OCI-LY7 (cell line): ENCODE results near the gene CADM2. TPM values are rescaled to one million over a fixed set of nuclear protein-coding genes. Genes with fewer than 3 reads are reported as not detected.

Source experiments
- BruUV-seq: library from RNA; stranded (reverse); fragments of 400-500 nt; replicated peaks from 2 replicates; lab custom pipeline; 2021; lab: Mats Ljungman, UMichigan
- CTCF ChIA-PET: fragments of 300-600 bp; sonication (Branson Sonifier 250); formaldehyde crosslinking; loops from one replicate; lab custom pipeline; 2022; ENCODE audit warnings: antibody characterized with exemption; ENCODE audit not compliant: unreplicated experiment; lab: Charles Lee
- POLR2A ChIA-PET: fragments of 300-600 bp; sonication (Branson Sonifier 250); formaldehyde crosslinking; loops from one replicate; lab custom pipeline; 2022; ENCODE audit warnings: antibody characterized with exemption; lab: Charles Lee
- DNase-seq: peaks from one replicate; pipeline ENCODE4 v3.0.0-alpha.2; 2015; ENCODE audit warnings: low spot score
- H2AFZ ChIP-seq: fragments of 200-600 bp; sonication (generic), shearing (Covaris generic); 2 replicates; pipeline ENCODE4 v1.6.1; 2014; ENCODE audit warnings: mild to moderate bottlenecking, antibody characterized with exemption, low read length, moderate library complexity
- H3K27ac ChIP-seq: fragments of 200-600 bp; sonication (generic); 2 replicates; pipeline ENCODE4 v1.5.1; 2014; ENCODE audit warnings: mixed run types, low read depth, mild to moderate bottlenecking, moderate library complexity, low read length, inconsistent platforms; ENCODE audit not compliant: poor library complexity, severe bottlenecking
- H3K36me3 ChIP-seq: fragments of 200-600 bp; sonication (generic); 2 replicates; pipeline ENCODE4 v1.6.1; 2014; ENCODE audit warnings: mild to moderate bottlenecking, antibody characterized with exemption, low read length, moderate library complexity, mixed read lengths; ENCODE audit not compliant: insufficient read depth
- H3K4me1 ChIP-seq: fragments of 200-600 bp; sonication (generic); 2 replicates; pipeline ENCODE4 v1.5.1; 2014; ENCODE audit warnings: mild to moderate bottlenecking, low read length; ENCODE audit not compliant: insufficient read depth, poor library complexity, severe bottlenecking
- H3K4me2 ChIP-seq: fragments of 200-600 bp; sonication (generic); 2 replicates; pipeline ENCODE4 v1.6.1; 2014; ENCODE audit warnings: mild to moderate bottlenecking, low read length
- H3K4me3 ChIP-seq: fragments of 200-600 bp; sonication (generic); 2 replicates; pipeline ENCODE4 v1.5.1; 2014; ENCODE audit warnings: mild to moderate bottlenecking, low read depth, low read length; ENCODE audit not compliant: poor library complexity, severe bottlenecking
- H3K79me2 ChIP-seq: fragments of 200-600 bp; sonication (generic); 2 replicates; pipeline ENCODE4 v1.6.1; 2016; ENCODE audit warnings: low read depth, mild to moderate bottlenecking, low read length, moderate library complexity, mixed read lengths; ENCODE audit not compliant: insufficient read depth
- H3K9me2 ChIP-seq: fragments of 200-600 bp; sonication (generic); 2 replicates; pipeline ENCODE4 v1.6.1; 2016; ENCODE audit warnings: mild to moderate bottlenecking, low read length, mixed read lengths; ENCODE audit not compliant: insufficient read depth
- H3K9me3 ChIP-seq: fragments of 200-600 bp; sonication (generic); 2 replicates; pipeline ENCODE4 v1.6.1; 2014; ENCODE audit warnings: mild to moderate bottlenecking, mixed run types, low read length, mixed read lengths
- H4K20me1 ChIP-seq: fragments of 200-600 bp; sonication (generic); 2 replicates; pipeline ENCODE4 v1.6.1; 2014; ENCODE audit warnings: mild to moderate bottlenecking, antibody characterized with exemption, low read length, moderate library complexity, mixed read lengths; ENCODE audit not compliant: insufficient read depth
- CTCF ChIP-seq: fragments of 200-600 bp; sonication (generic); conservative IDR thresholded peaks from 2 replicates; pipeline ENCODE4 v1.5.1; 2014; ENCODE audit warnings: mild to moderate bottlenecking, antibody characterized with exemption, low read length, moderate library complexity, mixed read lengths
- EZH2phosphoT487 ChIP-seq: fragments of 200-600 bp; sonication (generic); IDR thresholded peaks from 2 replicates; pipeline ENCODE4 v1.6.1; 2018; ENCODE audit warnings: low read depth, borderline replicate concordance, mild to moderate bottlenecking, mixed run types, antibody characterized with exemption, low read length, moderate library complexity, mixed read lengths
- intact Hi-C: fragments of 100-400 bp; cut with micrococcal nuclease; formaldehyde crosslinking; loops from one replicate; pipeline ENCODE4 v1.10.0; 2022; ENCODE audit not compliant: unreplicated experiment
- total RNA-seq, 2 experiments: library from RNA; depleted of rRNA in 1 of 2; stranded (reverse); fragments of >200 nt in 1 of 2; shearing (Covaris generic) in 1 of 2; gene quantifications; 2 replicates each; pipeline ENCODE4 v1.2.3, GENCODE V29; 2014 to 2022

Gene CADM2
- total RNA-seq, 2 experiments from 2014 or later = not detected

GRCh38 chr3:85740561-85740960 is 781.8 kb downstream of the CADM2 start:
- Histone ChIP-seq H3K27ac (no peak overlapping the region), H4K20me1 (no peaks in the 10 kb centered on the region), H3K9me2 (no peaks in the 10 kb centered on the region), H3K36me3 (no peaks in the 10 kb centered on the region), H3K4me1 (no peaks in the 10 kb centered on the region), H3K4me2 (no peak overlapping the region), H2AFZ (no peak overlapping the region), H3K9me3 (no peaks in the 10 kb centered on the region), H3K4me3 (no peak overlapping the region), H3K79me2 (no peaks in the 10 kb centered on the region)
- POLR2A ChIA-PET = interaction anchor here (1.0 kb wide), 1 partner anchor 8 kb away, joined by 3 read pairs; no protein-coding TSS in a partner anchor
- no TSS peak for BruUV-seq
- no peak for DNase-seq
- intact Hi-C loops = no loop called here
- CTCF ChIA-PET = no interaction called here
- TF ChIP-seq CTCF (no peak), EZH2phosphoT487 (no peak)

GRCh38 chr3:85758442-85758841 is 799.7 kb downstream of the CADM2 start:
- POLR2A ChIA-PET = no interaction called here
- CTCF ChIA-PET = no interaction called here
- no peak for DNase-seq
- BruUV-seq = no TSS peak
- H3K4me1 ChIP-seq = no peaks in the 10 kb centered on the region
- H3K4me3 ChIP-seq = no peak overlapping the region
- no peak overlapping the region for H2AFZ ChIP-seq
- intact Hi-C loops = no loop called here
- H3K27ac ChIP-seq = no peak overlapping the region
- TF ChIP-seq CTCF (no peak), EZH2phosphoT487 (no peak)
- no peak overlapping the region for H3K4me2 ChIP-seq
- H3K9me3 ChIP-seq = no peaks in the 10 kb centered on the region
- H4K20me1 ChIP-seq = no peaks in the 10 kb centered on the region
- H3K79me2 ChIP-seq = no peaks in the 10 kb centered on the region
- H3K9me2 ChIP-seq = no peaks in the 10 kb centered on the region
- no peaks in the 10 kb centered on the region for H3K36me3 ChIP-seq

DNA sequence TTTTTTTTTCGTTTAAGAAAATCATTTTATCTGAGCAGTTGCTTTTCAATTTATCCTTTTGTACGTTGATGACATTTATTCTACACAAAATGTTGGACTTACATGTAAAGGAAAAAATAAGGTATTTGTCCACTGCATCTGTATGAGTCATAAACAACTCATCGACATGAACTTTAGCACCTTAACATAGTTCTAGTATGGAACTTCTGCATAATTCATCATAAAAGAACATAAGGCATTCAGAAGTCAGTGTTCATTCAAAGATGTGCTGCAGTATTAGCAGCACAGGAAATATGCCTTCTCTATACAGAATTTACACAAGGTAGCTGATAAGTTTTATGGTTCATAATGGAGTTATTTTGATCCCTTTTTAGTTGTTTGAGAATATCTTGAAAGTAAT is 801.6 kb downstream of the CADM2 start:
- no peak for DNase-seq

More for the DNA sequence above, 801.6 kb downstream of the CADM2 start:
- Histone ChIP-seq H3K4me3 (no peak overlapping the region), H2AFZ (no peak overlapping the region), H3K9me3 (no peaks in the 10 kb centered on the region), H3K36me3 (no peaks in the 10 kb centered on the region), H3K79me2 (no peaks in the 10 kb centered on the region), H4K20me1 (no peaks in the 10 kb centered on the region), H3K27ac (no peak overlapping the region), H3K9me2 (no peaks in the 10 kb centered on the region), H3K4me1 (no peaks in the 10 kb centered on the region), H3K4me2 (no peak overlapping the region)
- no TSS peak for BruUV-seq
- ChIA-PET CTCF (no interaction called here), POLR2A (no interaction called here)
- TF ChIP-seq EZH2phosphoT487 = no peak
- no peak for TF ChIP-seq CTCF
- intact Hi-C loops = no loop called here
